Activated CD4-positive, alpha-beta memory T cell treated with anti-CD3 and anti-CD28 coated beads for 36 hours (primary cell): ENCODE results near the gene CALHM1. TPM values are rescaled to one million over a fixed set of nuclear protein-coding genes. Genes with fewer than 3 reads are reported as not detected.
"Not testable (repeated sequence)": the region's sequence is repeated elsewhere in the genome, so short reads cannot be mapped to it uniquely, and the experiment has no call there.

ENCODE experiments used
- CTCF ChIA-PET: fragments of 350-600 bp; sonication (Branson Sonifier 250); formaldehyde crosslinking; loops from one replicate; lab custom pipeline; 2021; ENCODE audit warnings: antibody characterized with exemption, inconsistent platforms; lab: Charles Lee
- POLR2A ChIA-PET: fragments of 350-600 bp; sonication (Branson Sonifier 250); formaldehyde crosslinking; loops from one replicate; lab custom pipeline; 2021; ENCODE audit warnings: antibody characterized with exemption; lab: Charles Lee
- DNase-seq: peaks from one replicate; pipeline ENCODE4 v3.0.0-alpha.2; 2020
- H3K27ac Mint-ChIP-seq: one replicate; pipeline ENCODE4 v1.8.0; 2021; ENCODE audit warnings: mixed read lengths
- H3K27me3 Mint-ChIP-seq: one replicate; pipeline ENCODE4 v1.8.0; 2021; ENCODE audit warnings: mixed read lengths
- H3K36me3 Mint-ChIP-seq: one replicate; pipeline ENCODE4 v1.8.0; 2021; ENCODE audit warnings: mixed read lengths
- H3K4me1 Mint-ChIP-seq: one replicate; pipeline ENCODE4 v1.8.0; 2021; ENCODE audit warnings: low read depth, mixed read lengths
- H3K4me3 Mint-ChIP-seq: one replicate; pipeline ENCODE4 v1.8.0; 2021; ENCODE audit warnings: mild to moderate bottlenecking, mixed read lengths
- H3K9me3 Mint-ChIP-seq: one replicate; pipeline ENCODE4 v1.8.0; 2021; ENCODE audit warnings: mixed read lengths
- intact Hi-C: fragments of 100-400 bp; cut with micrococcal nuclease; formaldehyde crosslinking; loops from one replicate; pipeline ENCODE4 v1.15.1; 2023
- total RNA-seq, 2 experiments: library from RNA; stranded (reverse); gene quantifications; one replicate each; pipeline ENCODE4 v1.2.3, GENCODE V29; 2021

Gene CALHM1, protein sequence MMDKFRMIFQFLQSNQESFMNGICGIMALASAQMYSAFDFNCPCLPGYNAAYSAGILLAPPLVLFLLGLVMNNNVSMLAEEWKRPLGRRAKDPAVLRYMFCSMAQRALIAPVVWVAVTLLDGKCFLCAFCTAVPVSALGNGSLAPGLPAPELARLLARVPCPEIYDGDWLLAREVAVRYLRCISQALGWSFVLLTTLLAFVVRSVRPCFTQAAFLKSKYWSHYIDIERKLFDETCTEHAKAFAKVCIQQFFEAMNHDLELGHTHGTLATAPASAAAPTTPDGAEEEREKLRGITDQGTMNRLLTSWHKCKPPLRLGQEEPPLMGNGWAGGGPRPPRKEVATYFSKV
- total RNA-seq, result not detected

DNA sequence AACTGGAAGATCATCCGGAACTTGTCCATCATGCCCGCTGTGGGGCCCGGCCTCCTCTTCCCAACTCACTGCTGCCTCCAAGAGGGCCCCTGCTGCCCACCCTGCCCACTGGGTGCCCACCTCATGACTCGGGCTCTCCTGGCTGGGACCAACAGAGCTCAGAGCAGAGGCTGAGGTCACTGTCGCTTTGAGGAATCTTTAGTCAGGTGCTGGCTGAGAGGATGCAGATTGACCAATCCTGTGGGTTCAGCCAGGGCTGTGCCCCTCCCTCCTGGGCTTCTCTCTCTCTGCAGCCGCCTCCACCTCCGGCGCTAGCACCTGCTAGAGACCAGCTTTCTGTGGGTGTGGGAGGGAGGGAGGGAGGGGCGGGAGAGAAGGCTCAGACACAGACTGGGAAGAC, at the start of gene CALHM1:
Gene CALHM1, minus strand, starts transcription at position 181 of the 400 bp plus-strand sequence. Its CDS starts 149 bp downstream, at position 32.
- CTCF ChIA-PET, result no interaction called here
- Mint-ChIP-seq H3K36me3 (no peaks in the 10 kb centered on the region), H3K27me3 (no peaks in the 10 kb centered on the region), H3K4me1 (peaks cover 6% of the 10 kb centered on the region), H3K4me3 (no peak within 1 kb of the TSS), H3K9me3 (no peaks in the 10 kb centered on the region), H3K27ac (no peak within 1 kb of the TSS)
- POLR2A ChIA-PET, result no interaction called here
- intact Hi-C loops, result no loop called here
- peak; percentile 31 for DNase-seq

DNA sequence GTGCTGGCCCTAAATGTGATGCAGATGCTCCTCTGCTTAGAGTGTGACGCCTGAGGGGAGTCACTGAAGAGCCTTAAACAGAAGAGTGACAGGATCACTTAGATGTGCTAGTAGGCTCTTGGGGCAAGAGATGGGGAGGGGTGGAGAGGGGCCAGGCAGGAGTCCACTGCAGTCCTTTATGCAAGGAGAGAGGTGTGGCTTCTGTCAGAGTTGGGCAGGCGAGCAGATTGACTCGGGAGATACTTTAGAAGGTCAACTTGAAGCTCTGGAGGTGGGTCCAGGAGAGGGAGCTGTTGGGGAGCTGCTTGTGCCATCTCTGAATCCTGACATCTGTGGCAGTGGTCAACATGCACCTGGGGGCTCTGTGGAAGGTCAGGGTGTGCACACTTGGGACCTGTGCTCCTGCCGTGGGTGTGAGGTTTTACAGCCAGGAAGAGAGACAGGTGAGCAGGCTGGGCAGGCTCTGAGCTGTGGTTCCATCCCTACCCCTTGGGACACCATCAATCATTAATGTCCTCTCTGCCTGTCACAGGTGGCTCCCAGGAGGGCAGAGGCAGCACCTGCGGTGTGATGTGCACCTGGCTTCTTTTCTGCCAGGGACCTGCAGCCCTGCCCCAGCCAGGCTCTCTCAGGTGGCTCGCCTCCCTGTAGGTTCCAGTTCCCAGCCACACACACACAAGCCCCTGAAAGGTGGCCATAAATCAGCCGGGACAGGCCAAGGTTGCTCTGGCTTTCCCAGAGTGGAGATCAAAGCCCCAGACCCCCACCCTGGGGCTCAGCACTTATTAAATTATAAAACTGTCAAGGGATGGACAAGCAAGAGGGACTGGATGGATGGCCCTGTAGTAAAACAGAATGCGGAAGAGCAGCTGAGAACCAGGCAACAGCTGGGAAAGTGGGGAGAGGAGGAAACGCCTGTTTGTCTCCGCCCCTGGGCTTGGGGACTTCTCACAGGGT, 48.8 kb upstream of the CALHM1 start:
- H3K4me3 Mint-ChIP-seq, result no peak overlapping the region
- DNase-seq, result no peak
- intact Hi-C loops, result no loop called here
- POLR2A ChIA-PET, result no interaction called here
- no peaks in the 10 kb centered on the region for H3K36me3 Mint-ChIP-seq
- H3K27me3 Mint-ChIP-seq, result peaks cover 25% of the 10 kb centered on the region
- H3K27ac Mint-ChIP-seq, result no peak overlapping the region
- CTCF ChIA-PET, result interaction anchor here (1.1 kb wide), 1 partner anchor 57 kb away, joined by 4 read pairs; no protein-coding TSS in a partner anchor
- peaks cover 14% of the 10 kb centered on the region for H3K4me1 Mint-ChIP-seq
- H3K9me3 Mint-ChIP-seq, result no peaks in the 10 kb centered on the region

DNA sequence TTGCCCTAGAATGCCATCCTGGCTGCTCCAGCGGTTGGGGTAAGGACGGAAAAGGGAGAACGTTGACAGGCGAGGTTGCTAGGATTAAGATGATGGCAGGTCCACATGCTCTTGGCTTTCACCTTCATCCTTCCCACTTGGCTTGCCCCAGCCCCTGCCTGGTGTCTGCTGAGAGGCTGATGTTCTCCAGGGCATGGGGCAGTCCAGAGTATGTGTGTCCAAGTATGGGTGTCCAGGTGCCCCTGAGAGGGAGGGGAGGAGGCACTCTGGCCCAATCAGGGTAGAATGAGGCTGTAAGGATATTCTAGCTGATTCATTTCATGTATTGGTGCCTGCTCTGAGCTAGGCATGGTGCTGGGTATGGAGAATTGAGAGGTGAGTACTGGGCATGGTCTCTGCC, 47.4 kb upstream of the CALHM1 start:
- intact Hi-C loops, result no loop called here
- Mint-ChIP-seq H3K27me3 (peaks cover 29% of the 10 kb centered on the region), H3K9me3 (no peaks in the 10 kb centered on the region), H3K4me1 (peaks cover 18% of the 10 kb centered on the region), H3K36me3 (no peaks in the 10 kb centered on the region), H3K27ac (no peak overlapping the region), H3K4me3 (no peak overlapping the region)
- POLR2A ChIA-PET, result no interaction called here
- no peak for DNase-seq
- CTCF ChIA-PET, result interaction anchor here (1.7 kb wide), 1 partner anchor 180 kb away, joined by 7 read pairs; no protein-coding TSS in a partner anchor

DNA sequence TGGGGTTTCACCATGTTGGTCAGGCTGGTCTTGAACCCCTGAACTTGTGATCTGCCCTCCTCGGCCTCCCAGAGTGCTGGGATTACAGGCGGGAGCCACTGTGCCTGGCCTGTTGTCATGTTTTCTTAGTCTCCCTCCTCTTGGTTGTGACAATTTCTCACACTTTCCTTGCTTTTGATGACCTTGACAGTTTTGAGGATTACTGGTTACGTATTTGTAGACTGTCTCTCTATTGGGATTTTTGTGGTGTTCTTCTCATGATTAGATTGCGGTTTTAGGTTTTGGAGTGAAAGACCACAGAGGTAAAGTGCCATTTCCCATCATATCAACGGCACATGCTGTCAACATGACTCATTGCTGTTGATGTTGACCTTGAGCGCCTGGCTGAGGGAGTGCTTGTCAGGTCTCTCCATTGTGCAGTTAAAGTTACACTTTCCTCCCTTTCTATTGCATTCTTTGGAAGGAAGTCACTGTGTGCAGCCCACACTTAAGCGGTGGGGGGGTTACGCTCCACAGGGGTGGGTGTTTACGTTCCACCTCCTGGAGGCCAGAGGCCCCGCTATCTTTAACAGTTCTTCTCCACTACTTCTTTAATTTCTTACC, 45.6 kb upstream of the CALHM1 start:
- CTCF ChIA-PET, result interaction anchor here (0.6 to 2.0 kb wide), 6 partner anchors 18 to 444 kb away, joined by 3 to 8 read pairs (median 6); no protein-coding TSS in a partner anchor
- H3K4me3 Mint-ChIP-seq, result peak overlapping the region; percentile 17
- peaks cover 41% of the 10 kb centered on the region for H3K27me3 Mint-ChIP-seq
- POLR2A ChIA-PET, result interaction anchor here (0.6 kb wide), 2 partner anchors 61 to 78 kb away, joined by 3 to 4 read pairs; no protein-coding TSS in a partner anchor
- DNase-seq, result peak; percentile 69
- peaks cover 30% of the 10 kb centered on the region for H3K4me1 Mint-ChIP-seq
- H3K36me3 Mint-ChIP-seq, result no peaks in the 10 kb centered on the region
- intact Hi-C loops, result loop anchor here (1.0 to 2.0 kb wide), 2 partner anchors 11 to 39 kb away; partner anchors contain the start of gene NEURL1
- no peaks in the 10 kb centered on the region for H3K9me3 Mint-ChIP-seq
- H3K27ac Mint-ChIP-seq, result peak overlapping the region; percentile 31

DNA sequence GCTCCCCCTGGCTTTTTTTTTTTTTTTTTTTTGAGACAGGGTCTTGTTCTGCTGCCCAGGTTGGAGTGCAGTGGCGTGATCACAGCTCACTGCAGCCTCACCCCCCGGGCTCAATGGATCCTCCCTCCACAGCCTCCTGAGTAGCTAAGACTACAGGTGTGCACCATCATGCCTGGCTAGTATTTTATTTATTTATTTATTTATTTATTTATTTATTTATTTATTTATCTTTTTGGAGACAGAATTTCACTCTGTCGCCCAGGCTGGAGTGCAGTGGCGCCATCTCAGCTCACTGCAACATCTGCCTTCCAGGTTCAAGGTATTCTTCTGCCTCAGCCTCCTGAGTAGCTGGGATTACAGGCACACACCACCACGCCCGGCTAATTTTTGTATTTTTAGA, 45.1 kb upstream of the CALHM1 start:
- H3K36me3 Mint-ChIP-seq, H3K4me3 Mint-ChIP-seq, DNase-seq, POLR2A ChIA-PET, H3K9me3 Mint-ChIP-seq: not testable (repeated sequence)
- Mint-ChIP-seq H3K27ac (peak overlapping the region; percentile 31), H3K27me3 (peaks cover 41% of the 10 kb centered on the region), H3K4me1 (peaks cover 30% of the 10 kb centered on the region)
- CTCF ChIA-PET, result interaction anchor here (0.6 to 2.0 kb wide), 3 partner anchors 13 to 444 kb away, joined by 3 to 8 read pairs (median 4); no protein-coding TSS in a partner anchor
- intact Hi-C loops, result loop anchor here (1.0 to 2.0 kb wide), 2 partner anchors 10 to 39 kb away; partner anchors contain the start of gene NEURL1

DNA sequence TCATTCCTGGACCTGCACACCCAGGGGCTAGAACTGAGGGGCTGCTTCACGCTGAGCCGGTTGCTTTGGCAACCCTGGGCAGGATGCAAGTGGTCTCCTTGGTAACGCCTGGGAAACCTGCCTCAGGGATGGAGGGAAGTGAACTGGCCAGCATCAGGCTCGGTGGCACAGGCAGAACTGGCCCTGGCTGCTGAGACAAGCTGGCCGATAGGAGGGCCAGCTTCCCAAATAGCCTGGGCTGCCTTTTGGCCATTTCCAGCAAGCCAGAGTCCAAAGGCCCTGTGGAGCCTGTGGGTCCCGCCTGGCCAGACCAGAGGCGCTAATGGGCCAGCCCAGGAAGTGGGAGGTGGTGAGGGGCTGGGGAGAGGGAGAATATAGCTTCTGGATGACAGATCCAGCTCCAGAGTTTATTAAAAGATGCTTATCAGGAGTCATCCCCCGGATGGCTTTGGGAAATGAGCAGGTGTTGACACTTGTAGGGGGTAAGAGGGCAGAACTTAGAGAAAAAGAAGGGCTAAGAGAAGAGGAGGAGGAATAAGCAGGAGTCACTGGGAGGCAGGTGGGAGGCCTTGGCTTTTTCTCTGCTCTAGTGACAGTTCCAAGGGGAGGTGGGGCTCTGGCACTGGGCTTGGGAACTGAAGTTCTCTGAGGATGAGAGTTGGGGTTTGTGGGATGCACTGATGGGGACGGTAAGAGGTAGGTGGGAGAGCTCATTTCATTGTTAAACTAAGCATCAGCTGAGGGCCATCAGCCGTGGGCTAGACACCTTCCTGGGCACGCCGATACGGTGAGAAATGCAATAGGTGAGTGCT, 44.4 kb upstream of the CALHM1 start:
- Mint-ChIP-seq H3K4me1 (peaks cover 30% of the 10 kb centered on the region), H3K4me3 (no peak overlapping the region), H3K27ac (no peak overlapping the region), H3K36me3 (no peaks in the 10 kb centered on the region), H3K9me3 (no peaks in the 10 kb centered on the region), H3K27me3 (peaks cover 42% of the 10 kb centered on the region)
- CTCF ChIA-PET, result interaction anchor here (0.9 kb wide), 1 partner anchor 12 kb away, joined by 4 read pairs; no protein-coding TSS in a partner anchor
- intact Hi-C loops, result no loop called here
- no peak for DNase-seq
- POLR2A ChIA-PET, result no interaction called here

DNA sequence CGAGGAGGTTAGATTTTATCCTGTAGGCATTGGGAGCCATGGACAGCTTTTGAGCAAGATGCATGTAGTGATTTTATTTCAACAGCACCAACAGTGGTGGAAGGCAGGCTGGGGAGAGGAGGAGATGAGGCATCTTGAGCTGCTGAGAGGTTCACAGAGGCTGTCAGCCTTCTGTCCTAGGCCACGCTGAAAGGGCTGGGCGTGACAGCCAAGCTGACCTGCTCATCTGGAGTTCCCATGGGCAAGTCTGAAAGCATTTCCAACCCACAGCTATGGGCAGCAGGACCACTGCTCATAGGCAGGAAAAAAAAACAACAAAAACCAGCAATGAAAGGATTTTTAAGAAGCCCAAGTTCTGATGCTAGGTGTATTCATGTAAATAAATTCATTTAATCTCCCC, 42.5 kb upstream of the CALHM1 start:
- peaks cover 30% of the 10 kb centered on the region for H3K4me1 Mint-ChIP-seq
- H3K27ac Mint-ChIP-seq, result no peak overlapping the region
- no peak overlapping the region for H3K4me3 Mint-ChIP-seq
- intact Hi-C loops, result no loop called here
- POLR2A ChIA-PET, result no interaction called here
- CTCF ChIA-PET, result interaction anchor here (1.8 kb wide), 1 partner anchor 15 kb away, joined by 4 read pairs; no protein-coding TSS in a partner anchor
- peaks cover 36% of the 10 kb centered on the region for H3K27me3 Mint-ChIP-seq
- H3K9me3 Mint-ChIP-seq, result no peaks in the 10 kb centered on the region
- no peaks in the 10 kb centered on the region for H3K36me3 Mint-ChIP-seq
- no peak for DNase-seq

DNA sequence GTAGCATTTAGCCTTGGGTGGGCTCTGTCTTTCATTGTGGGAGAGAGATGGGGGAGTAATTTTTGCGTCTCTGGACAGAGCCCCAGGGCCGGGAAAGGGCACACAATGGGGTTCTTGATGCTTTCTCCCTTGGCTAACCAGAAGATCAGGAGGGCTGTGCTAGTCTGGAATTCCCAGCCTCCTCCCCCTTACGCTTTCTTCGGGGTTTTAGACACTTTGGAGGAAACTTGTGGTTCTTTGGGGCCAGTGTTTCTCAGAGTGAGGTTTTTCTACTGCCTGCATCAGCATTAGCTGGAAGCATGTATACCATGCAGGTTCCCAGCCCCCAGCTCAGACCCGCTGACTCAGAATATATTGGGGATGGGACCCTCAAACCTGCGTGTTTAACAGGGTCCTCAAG, 41.8 kb upstream of the CALHM1 start:
- CTCF ChIA-PET, result interaction anchor here (1.8 kb wide), 1 partner anchor 14 kb away, joined by 4 read pairs; no protein-coding TSS in a partner anchor
- POLR2A ChIA-PET, result no interaction called here

DNA sequence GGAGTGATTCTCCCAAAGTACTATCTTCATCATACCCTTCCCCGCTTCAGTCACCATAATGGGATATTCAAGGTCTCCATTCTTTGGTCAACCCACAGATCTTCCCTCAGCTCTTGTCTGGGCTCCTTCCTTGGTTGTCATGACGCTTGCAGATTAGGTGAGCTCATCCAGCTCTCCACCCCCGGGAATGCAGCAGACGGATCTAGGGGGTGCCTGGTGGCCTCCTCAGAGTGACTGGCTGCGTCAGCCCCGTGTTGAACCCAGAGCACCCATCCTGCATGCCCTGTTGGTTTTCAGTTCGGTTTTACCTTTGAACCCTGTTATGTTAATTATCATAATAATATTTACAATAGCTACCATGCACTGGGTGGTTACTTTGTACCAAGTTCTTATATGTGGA, 41.2 kb upstream of the CALHM1 start:
- intact Hi-C loops, result no loop called here
- H3K27me3 Mint-ChIP-seq, result peaks cover 46% of the 10 kb centered on the region
- H3K9me3 Mint-ChIP-seq, result no peaks in the 10 kb centered on the region
- H3K4me3 Mint-ChIP-seq, result no peak overlapping the region
- no peak for DNase-seq
- ChIA-PET CTCF (no interaction called here), POLR2A (no interaction called here)
- peaks cover 30% of the 10 kb centered on the region for H3K4me1 Mint-ChIP-seq
- no peaks in the 10 kb centered on the region for H3K36me3 Mint-ChIP-seq
- no peak overlapping the region for H3K27ac Mint-ChIP-seq

More for the DNA sequence above, 41.8 kb upstream of the CALHM1 start:
- H3K4me1 Mint-ChIP-seq, result peaks cover 30% of the 10 kb centered on the region
- no peaks in the 10 kb centered on the region for H3K36me3 Mint-ChIP-seq
- intact Hi-C loops, result no loop called here
- no peak overlapping the region for H3K27ac Mint-ChIP-seq
- H3K27me3 Mint-ChIP-seq, result peaks cover 41% of the 10 kb centered on the region
- DNase-seq, result no peak
- H3K9me3 Mint-ChIP-seq, result no peaks in the 10 kb centered on the region
- no peak overlapping the region for H3K4me3 Mint-ChIP-seq

DNA sequence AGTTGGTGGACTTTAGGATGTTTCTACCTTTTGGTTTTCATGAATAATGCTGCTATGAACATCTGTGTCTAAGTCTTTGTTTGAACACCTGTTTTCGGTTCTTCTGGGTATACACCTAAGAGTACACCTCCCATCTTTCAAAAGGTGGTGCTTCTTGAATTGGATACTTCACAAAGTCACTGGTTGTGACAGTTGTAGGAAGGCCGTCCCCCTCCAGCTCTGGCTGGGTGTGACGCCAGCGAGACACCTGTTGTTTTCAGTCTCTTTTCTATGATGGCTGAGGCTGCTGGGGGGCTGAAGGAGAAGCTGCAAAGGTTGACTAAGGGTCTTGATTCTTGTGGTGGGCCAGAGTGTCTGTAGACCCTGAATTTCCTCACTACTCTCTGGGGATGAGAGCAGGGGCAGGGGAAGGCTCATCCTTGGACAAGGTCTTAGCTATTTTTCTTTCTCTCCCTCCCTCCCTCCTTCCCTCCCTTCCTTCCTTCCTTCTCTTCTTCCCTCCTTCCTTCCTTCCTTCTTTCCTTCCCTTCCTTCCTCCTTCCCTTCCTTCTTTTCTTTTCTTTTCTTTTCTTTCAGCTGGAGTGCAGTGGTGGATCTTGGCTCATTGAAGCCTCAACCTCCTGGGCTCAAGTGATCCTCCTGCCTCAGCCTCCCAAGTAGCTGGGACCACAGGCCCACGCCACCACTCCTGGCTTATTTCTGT, 40.4 kb upstream of the CALHM1 start:
- peaks cover 25% of the 10 kb centered on the region for H3K4me1 Mint-ChIP-seq
- no peak overlapping the region for H3K4me3 Mint-ChIP-seq
- H3K9me3 Mint-ChIP-seq, result no peaks in the 10 kb centered on the region
- ChIA-PET CTCF (no interaction called here), POLR2A (no interaction called here)
- no peak for DNase-seq
- intact Hi-C loops, result no loop called here
- no peak overlapping the region for H3K27ac Mint-ChIP-seq
- H3K27me3 Mint-ChIP-seq, result peaks cover 48% of the 10 kb centered on the region
- no peaks in the 10 kb centered on the region for H3K36me3 Mint-ChIP-seq
